ENCODE measurements around the gene SLC19A2.

Gene SLC19A2

DNA sequence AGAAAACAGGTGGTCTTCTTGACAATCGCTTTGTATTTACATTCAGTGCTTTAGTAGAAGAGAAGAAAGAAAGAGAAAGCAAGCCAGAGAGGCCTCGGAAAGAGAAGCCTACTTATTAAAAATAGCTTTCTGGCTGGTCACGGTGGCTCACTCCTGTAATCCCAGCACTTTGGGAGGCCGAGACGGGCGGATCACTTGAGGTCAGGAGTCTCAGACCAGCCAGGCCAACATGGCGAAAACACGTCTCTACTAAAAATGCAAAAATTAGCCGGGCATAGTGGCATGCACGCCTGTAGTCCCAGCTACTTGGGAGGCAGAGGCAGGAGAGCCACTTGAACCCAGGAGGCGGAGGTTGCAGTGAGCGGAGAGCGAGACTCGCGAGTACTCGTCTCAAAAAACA is 1.8 kb upstream of the SLC19A2 start:
- TF ChIP-seq, protein P1, sequence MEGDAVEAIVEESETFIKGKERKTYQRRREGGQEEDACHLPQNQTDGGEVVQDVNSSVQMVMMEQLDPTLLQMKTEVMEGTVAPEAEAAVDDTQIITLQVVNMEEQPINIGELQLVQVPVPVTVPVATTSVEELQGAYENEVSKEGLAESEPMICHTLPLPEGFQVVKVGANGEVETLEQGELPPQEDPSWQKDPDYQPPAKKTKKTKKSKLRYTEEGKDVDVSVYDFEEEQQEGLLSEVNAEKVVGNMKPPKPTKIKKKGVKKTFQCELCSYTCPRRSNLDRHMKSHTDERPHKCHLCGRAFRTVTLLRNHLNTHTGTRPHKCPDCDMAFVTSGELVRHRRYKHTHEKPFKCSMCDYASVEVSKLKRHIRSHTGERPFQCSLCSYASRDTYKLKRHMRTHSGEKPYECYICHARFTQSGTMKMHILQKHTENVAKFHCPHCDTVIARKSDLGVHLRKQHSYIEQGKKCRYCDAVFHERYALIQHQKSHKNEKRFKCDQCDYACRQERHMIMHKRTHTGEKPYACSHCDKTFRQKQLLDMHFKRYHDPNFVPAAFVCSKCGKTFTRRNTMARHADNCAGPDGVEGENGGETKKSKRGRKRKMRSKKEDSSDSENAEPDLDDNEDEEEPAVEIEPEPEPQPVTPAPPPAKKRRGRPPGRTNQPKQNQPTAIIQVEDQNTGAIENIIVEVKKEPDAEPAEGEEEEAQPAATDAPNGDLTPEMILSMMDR (IDR thresholded peaks at IDR 0.05), result no peak

DNA sequence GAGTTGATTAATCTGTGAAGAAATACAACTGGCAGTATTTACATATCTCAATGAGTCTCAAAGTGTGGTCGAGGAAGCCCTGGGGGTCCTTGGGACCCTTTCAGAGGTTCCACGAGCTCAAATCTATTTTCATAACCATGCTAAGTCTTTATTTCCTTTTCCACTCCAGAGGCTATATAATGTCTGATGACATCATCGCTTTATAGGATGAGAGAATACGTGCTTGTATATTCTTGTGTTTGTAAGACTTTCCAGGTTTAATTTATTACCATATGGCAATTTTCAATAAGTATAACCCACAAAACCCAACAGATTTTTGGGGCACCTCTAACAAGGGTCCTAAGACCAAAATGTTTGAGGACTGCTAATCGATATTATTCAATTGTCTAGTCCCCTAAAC is 1.4 kb upstream of the SLC19A2 start:
- TF ChIP-seq, protein P1 (IDR thresholded peaks at IDR 0.05), result no peak

DNA sequence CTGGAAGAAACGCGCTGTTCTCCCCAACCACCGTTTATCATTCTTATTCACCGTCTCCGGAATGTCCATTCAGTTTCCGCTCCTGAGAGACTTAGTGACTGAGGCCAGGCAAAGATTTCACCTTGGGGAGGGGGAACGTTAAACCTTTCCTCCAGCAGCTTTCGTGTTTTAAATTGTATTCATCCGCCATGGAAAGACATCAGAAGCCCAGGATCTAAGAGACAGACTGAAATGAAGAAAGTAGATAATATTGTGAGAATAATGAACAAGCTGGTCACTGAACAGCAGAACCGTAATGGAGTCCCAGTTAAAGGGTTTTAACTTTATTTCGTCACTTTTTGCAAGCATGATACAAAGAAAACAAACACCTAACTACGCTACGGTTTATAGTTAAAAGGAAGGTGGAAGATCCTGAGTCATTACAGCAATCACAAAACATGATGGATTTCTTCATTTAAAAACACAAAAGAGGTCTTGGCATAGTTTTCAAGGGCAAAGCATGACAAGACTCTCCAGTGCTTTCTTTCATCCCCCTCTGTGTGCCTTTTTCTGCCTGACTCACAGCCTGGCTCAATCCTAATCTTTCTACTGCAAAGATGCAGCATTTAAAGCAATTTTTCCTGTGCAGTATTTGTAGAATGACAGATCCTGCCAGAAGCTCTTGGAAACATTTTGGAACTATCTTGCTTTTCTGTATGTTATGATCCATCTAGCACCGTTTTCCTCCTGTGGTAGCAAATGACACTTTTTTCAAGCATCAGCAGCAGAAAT is 722 bp upstream of the SLC19A2 start:
- TF ChIP-seq, protein P1 (IDR thresholded peaks at IDR 0.05), result no peak

DNA sequence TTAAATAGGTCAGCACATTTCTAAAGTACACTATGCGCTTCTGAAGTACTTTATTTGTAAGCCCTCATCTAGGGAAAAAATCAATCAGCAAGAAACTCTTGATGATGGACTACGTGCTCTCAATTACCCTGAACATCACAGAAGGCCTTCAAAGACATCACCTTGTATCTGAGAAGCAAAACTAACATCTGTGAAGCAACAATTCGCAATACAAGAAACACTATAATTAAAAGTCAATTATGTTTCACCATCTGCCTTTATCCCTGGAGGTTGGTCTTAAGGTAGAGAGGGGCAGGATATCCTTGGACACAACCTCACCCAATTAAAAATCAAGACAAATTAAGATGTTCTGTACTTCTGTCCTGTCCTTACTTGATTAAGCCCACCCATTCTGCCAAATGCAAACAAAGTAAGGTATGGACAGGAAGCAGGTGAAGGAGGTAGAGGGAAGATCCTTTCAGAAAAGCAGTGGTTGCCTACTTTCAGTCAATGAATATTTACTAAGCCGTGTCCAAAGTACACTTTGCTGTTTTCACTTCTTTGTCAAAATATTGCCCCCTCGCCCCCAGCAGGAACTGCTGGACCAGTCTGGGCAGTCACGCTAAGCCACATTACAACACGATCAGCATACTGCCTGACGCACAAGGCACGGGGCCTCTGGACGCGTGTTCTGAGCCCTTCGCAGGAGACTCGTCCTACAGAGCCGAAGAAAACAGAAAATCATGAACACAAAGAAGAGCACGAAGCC is 887 bp downstream of the SLC19A2 start:
- TF ChIP-seq, protein P1 (IDR thresholded peaks at IDR 0.05), result no peak

DNA sequence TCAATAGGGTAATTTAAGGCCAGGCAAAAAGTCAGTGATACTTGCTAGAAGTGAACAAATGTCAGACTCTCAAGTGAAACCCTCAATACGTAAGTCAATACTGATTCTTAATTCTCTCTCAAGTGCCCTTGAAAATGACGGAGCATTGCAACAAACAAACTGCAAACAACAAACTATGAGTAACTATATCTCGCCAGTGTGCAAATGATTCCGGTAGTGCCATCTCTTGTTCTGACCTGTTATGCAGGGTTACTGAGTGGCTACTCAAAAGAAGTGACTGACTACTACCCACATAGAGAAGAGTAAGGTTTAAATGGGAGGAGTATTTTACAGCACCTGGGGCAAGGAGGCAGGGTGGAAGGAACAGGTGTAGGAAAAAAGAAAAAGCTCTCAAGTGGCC is 1.6 kb downstream of the SLC19A2 start:
- TF ChIP-seq, protein P1 (IDR thresholded peaks at IDR 0.05), result no peak

DNA sequence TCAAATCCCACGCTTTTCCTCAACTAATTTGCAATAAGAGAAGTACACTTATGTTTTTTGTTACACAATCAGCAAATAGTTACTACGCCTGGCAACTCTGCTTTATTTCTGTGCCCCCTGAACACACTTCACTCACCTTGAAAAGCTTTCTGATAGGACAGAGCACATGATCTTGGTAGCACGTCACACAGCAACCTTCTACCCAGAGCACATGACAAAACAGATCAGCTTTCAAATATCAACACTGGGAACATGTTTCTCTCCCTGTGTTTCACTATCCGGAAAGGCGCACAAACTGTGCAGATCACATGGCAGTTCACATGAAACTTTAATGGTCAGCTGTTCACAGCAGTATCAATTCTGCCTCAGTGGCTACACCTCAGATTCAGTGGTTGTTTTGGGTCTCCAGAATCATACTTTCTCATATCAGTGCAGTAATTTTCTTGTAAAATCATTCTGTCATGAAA is 2.2 kb downstream of the SLC19A2 start:
- TF ChIP-seq, protein P1 (IDR thresholded peaks at IDR 0.05), result no peak

DNA sequence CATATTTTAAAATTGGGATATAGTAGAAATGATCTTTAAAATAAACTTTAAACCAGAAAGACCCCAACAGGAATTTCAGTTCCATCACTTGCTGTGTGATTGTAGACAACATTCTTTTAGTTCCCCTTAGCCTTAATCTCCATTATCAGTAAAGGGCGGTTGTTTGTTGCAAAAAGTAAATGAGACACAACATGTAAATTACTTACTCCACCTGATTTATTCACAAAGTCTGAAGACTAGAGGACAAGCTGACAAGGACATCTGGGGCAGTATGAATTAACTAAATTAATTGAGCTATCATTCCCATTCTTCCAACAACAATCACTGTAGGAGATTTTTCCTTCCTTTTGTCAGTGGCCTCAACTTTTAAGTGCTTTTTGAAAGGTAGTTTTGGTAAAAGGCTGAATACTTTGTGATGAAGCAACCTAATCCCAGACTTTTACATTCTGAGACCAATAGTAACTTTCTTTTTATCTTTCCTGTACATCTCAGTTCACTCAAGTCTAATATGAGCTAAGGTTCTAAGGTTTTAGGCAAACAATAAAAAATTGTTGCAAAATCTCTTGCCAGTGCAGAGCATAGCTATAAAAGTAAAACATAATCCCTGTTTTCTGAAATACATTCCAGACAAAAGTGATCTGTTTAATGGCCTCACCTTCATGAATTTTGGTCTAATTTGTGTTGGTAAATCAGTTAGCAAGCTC is 6.2 kb downstream of the SLC19A2 start:
- TF ChIP-seq, protein P1 (IDR thresholded peaks at IDR 0.05), result no peak

All from LNCAP (cell line).